ENCODE results near the gene NDOR1.

The NDOR1 gene

GRCh38 chr9:137202966-137203365 lies 2.5 kb upstream of the NDOR1 start:
- H3K9me3 ChIP-seq (ENCODE audit: insufficient read depth, low read depth, low read length): no peaks in the 10 kb centered on the region
- H3K27me3 ChIP-seq (ENCODE audit: insufficient read depth, low read length, poor library complexity, severe bottlenecking): no peaks in the 10 kb centered on the region
- TF ChIP-seq EZH2phosphoT487 (IDR thresholded peaks at IDR 0.05; ENCODE audit: borderline replicate concordance) (no peak), CTCF (conservative IDR thresholded peaks at IDR 0.05; ENCODE audit: low read length) (no peak)
- no peaks in the 10 kb centered on the region for H3K9me2 ChIP-seq (replicated peaks; ENCODE audit: low read depth, low read length)
- peaks cover 78% of the 10 kb centered on the region for H3K79me2 ChIP-seq (ENCODE audit: insufficient read depth, low read length)
- H3K4me3 ChIP-seq (ENCODE audit: low read length, poor library complexity, severe bottlenecking): no peak overlapping the region
- peaks cover 44% of the 10 kb centered on the region for H3K4me1 ChIP-seq (ENCODE audit: insufficient read depth, low read length, poor library complexity, severe bottlenecking)
- H3F3A ChIP-seq (ENCODE audit: low read depth): no peaks in the 10 kb centered on the region
- no peak overlapping the region for H3K9ac ChIP-seq (ENCODE audit: low read depth, low read length, poor library complexity, severe bottlenecking)
- no peaks in the 10 kb centered on the region for H3K36me3 ChIP-seq (ENCODE audit: insufficient read depth, low read length)
- no peak overlapping the region for H2AFZ ChIP-seq (ENCODE audit: low read length)
- H3K4me2 ChIP-seq (ENCODE audit: low read depth, low read length, poor library complexity, severe bottlenecking): no peak overlapping the region
- H4K20me1 ChIP-seq (ENCODE audit: insufficient read depth, low read length, poor library complexity, severe bottlenecking): peaks cover 36% of the 10 kb centered on the region

GRCh38 chr9:137204731-137205125 lies 772 bp upstream of the NDOR1 start:
- Histone ChIP-seq H3K4me2 (ENCODE audit: low read depth, low read length, poor library complexity, severe bottlenecking) (peak overlapping the region; percentile 92), H3K9me2 (replicated peaks; ENCODE audit: low read depth, low read length) (no peaks in the 10 kb centered on the region), H3K79me2 (ENCODE audit: insufficient read depth, low read length) (peaks cover 61% of the 10 kb centered on the region), H3K9me3 (ENCODE audit: insufficient read depth, low read depth, low read length) (no peaks in the 10 kb centered on the region), H3K9ac (ENCODE audit: low read depth, low read length, poor library complexity, severe bottlenecking) (peak overlapping the region; percentile 98), H3K4me1 (ENCODE audit: insufficient read depth, low read length, poor library complexity, severe bottlenecking) (peaks cover 34% of the 10 kb centered on the region), H3K4me3 (ENCODE audit: low read length, poor library complexity, severe bottlenecking) (peak overlapping the region; percentile 99), H2AFZ (ENCODE audit: low read length) (no peak overlapping the region), H3K36me3 (ENCODE audit: insufficient read depth, low read length) (no peaks in the 10 kb centered on the region), H4K20me1 (ENCODE audit: insufficient read depth, low read length, poor library complexity, severe bottlenecking) (peaks cover 24% of the 10 kb centered on the region), H3K27me3 (ENCODE audit: insufficient read depth, low read length, poor library complexity, severe bottlenecking) (no peaks in the 10 kb centered on the region), H3F3A (ENCODE audit: low read depth) (no peaks in the 10 kb centered on the region)
- TF ChIP-seq CTCF (conservative IDR thresholded peaks at IDR 0.05; ENCODE audit: low read length) (no peak), EZH2phosphoT487 (IDR thresholded peaks at IDR 0.05; ENCODE audit: borderline replicate concordance) (no peak)

DNA sequence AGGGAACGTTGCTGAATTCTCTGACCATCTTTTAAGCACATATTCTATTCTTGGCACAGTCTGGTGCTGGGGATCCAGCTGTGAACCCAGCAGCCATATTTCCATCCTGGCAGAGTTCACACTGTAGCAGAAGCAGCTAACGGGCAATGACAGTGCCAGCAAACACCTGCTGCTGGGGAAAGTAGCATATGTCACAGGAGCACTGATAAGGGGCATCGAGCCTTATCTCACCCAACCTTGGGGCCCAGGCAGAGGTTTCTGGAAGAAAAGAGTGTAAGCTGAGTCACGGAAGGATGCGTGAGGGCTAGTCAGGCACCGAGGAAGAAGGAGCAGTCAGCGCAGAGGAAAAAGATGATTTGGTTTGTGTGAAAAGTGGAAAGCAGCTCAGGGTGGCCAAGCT lies 1.1 kb downstream of the NDOR1 start:
- Histone ChIP-seq H3K36me3 (ENCODE audit: insufficient read depth, low read length) (no peaks in the 10 kb centered on the region), H3K79me2 (ENCODE audit: insufficient read depth, low read length) (peaks cover 54% of the 10 kb centered on the region), H3K4me2 (ENCODE audit: low read depth, low read length, poor library complexity, severe bottlenecking) (peak overlapping the region; percentile 92), H4K20me1 (ENCODE audit: insufficient read depth, low read length, poor library complexity, severe bottlenecking) (peaks cover 23% of the 10 kb centered on the region), H3F3A (ENCODE audit: low read depth) (no peaks in the 10 kb centered on the region), H2AFZ (ENCODE audit: low read length) (no peak overlapping the region), H3K9ac (ENCODE audit: low read depth, low read length, poor library complexity, severe bottlenecking) (peak overlapping the region; percentile 98), H3K27me3 (ENCODE audit: insufficient read depth, low read length, poor library complexity, severe bottlenecking) (no peaks in the 10 kb centered on the region), H3K9me3 (ENCODE audit: insufficient read depth, low read depth, low read length) (no peaks in the 10 kb centered on the region), H3K4me1 (ENCODE audit: insufficient read depth, low read length, poor library complexity, severe bottlenecking) (peaks cover 30% of the 10 kb centered on the region), H3K9me2 (replicated peaks; ENCODE audit: low read depth, low read length) (no peaks in the 10 kb centered on the region), H3K4me3 (ENCODE audit: low read length, poor library complexity, severe bottlenecking) (peak overlapping the region; percentile 99)
- no peak for TF ChIP-seq EZH2phosphoT487 (IDR thresholded peaks at IDR 0.05; ENCODE audit: borderline replicate concordance)
- TF ChIP-seq CTCF (conservative IDR thresholded peaks at IDR 0.05; ENCODE audit: low read length): no peak

Data from Loucy (cell line).